Embryonic facial prominence (tissue), 1 donor: ENCODE data around the gene CTNNBL1.

Experiments used
- DNase-seq: peaks from one replicate; pipeline ENCODE4 v3.0.0-alpha.2; 2016; ENCODE audit errors: extremely low spot score

Gene CTNNBL1

DNA sequence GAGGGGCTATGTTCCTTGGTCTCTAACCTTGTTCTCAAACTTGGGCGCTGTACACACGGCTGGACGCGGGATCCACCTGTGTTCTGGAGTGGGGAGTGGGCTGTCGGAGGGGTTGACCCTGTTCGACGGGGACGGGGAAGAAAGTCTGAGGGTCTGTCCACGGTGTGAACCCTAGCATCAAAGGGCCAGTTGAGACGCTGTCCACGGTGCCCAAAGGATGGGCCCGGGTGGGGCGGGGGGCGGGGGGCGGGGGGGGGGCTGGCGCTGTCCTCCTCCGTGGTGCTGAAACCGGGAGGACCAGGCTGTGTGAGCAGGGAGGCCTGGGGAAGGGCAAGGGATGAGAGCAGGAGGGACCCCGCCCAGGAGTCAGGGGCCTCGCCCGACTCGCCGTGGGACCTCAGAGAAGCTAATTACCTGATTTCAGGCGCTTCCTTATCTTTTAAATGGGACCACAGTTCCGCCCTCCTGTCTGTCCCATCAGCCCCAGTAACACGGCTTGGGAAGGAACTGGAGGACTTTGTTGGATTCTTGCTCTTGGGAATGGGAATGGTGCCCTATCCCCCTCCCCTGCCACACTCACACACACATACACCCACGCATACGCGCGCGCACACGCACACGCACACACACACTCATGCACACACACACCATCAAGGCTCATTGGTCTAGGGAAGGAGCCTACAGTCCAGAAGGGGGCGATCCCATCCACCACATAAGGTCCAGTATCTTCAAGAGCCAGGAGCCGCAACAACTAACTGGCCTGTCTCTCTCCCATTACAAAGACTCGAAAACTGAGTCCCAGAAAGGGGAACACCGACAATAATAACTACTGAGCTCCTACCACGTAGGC is 208.0 kb downstream of the CTNNBL1 start:
- DNase-seq = no peak

- no peak for DNase-seq
Measured at GRCh38 chr20:37902504-37903313, 208.9 kb downstream of the CTNNBL1 start, which contains the start of gene VSTM2L. TSS of gene VSTM2L (plus strand) at chr20:37903127. CDS start at chr20:37903351, 224 bp downstream.

GRCh38 chr20:37903317-37904007 is 209.6 kb downstream of the CTNNBL1 start:
- DNase-seq = peak; percentile 31

DNA sequence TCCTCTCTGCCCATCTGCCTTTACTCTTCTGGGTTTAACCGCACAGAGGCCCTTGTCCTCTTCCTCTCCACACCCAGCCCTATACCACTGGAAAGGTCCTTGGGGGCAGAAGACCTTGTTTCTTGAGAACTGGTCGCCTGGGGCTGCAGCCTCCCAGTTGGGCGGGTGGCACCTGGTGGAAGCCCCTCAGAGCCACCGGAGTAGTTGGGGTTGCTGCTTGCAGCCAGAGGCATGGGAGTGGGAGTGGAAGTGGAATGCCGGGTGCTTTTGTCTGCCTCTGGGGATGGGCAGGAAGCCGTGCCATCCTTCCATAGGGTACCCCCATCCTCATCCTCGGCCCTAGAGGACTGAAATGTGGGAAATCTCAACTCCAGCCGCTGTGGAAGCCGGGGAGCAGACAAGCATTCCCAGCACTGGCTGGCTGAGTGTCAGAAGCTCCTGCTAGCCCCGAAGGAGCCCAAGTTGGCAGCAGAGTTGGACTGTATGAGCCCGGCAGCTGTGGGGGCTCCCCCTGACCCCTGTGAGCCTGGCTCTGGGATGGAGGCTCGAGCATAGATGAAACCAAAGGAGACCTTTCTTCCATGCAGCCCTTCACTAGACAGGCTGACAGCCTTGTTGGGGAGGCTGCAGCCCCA is 210.3 kb downstream of the CTNNBL1 start:
- no peak for DNase-seq

DNA sequence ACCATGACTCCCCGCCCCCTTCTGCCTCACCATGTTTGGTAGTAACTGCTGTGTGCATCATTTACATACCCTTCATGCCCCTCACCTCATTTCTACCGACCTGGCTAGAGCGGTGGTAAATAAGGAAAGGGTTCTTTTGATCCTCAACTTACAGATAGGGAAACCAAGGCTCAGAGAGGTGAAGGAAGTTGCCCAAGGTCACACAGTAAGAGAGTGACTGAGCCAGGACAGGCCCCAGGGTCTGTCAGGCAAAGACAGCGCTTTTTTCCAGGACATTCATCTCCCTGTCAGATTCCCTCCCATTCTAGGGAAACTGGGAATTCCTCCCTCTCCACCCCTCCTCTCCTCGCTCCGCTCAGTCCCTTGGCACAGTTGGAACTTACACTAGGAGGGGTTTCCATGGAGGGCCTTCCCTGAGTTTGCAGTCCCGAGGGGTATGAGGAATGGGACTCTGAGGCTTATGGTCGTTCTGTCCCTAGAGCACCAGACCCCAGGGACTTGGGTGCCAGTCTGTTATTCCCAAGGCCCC is 211.1 kb downstream of the CTNNBL1 start:
- no peak for DNase-seq

- no peak for DNase-seq
Measured at GRCh38 chr20:37905671-37906613, 212.1 kb downstream of the CTNNBL1 start.

DNA sequence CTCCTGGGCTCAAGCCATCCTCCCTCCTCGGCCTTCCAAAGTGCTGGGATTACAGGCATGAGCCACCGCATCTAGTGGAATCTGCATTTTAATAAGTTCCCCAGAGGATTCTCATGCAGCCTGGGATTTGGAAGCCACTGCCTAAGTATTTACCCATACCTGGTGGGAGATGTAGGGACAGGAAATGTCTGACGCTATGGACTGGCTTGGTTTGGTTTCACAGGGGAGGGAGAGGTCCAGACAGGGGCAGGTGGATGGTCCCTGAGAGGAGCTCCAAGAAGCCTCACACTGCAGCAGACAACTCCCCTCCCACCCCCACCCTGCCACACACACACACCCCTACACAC is 213.5 kb downstream of the CTNNBL1 start:
- DNase-seq = no peak

GRCh38 chr20:37907677-37908401 is 214.0 kb downstream of the CTNNBL1 start:
- no peak for DNase-seq

DNA sequence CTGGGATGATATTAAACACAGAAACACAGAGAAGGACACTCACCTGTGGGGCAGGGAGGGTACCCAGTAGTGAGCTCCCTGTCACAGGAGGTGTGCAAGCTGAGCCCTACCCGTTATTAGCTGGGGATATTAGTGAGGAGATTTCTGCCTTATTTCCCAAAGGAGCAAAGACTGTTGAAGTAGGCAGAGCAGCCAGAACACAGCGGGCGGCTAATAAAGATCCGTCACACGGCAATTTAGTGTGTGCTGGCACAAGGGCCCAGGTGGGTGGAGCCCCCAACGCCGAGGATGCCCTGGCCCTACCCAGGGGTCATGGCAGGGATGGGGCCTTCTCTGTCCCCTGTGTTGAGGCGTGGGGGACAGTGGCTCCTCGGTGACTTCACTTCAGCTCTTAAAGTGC is 217.4 kb downstream of the CTNNBL1 start:
- DNase-seq = no peak

- DNase-seq = no peak
Measured at GRCh38 chr20:37911838-37912281, 218.0 kb downstream of the CTNNBL1 start.

DNA sequence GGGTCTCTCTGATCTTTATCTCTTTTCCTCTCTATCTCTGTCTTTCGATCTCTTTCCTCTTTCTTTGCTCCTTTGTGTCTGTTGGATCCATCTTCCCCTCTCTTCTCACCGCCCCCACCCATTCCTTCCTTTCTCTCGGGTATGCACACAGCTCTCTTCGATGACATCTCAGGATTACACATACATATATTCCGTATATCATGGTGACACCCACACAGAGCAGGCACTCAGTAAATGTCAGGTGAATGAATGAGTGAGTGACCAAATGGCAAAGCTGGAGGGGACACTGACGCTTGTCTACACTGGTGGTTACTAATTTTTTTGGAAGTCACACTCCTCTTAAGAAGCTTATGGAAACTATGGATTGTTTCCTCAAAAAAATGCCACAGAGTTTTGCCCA is 219.0 kb downstream of the CTNNBL1 start:
- DNase-seq = no peak

DNA sequence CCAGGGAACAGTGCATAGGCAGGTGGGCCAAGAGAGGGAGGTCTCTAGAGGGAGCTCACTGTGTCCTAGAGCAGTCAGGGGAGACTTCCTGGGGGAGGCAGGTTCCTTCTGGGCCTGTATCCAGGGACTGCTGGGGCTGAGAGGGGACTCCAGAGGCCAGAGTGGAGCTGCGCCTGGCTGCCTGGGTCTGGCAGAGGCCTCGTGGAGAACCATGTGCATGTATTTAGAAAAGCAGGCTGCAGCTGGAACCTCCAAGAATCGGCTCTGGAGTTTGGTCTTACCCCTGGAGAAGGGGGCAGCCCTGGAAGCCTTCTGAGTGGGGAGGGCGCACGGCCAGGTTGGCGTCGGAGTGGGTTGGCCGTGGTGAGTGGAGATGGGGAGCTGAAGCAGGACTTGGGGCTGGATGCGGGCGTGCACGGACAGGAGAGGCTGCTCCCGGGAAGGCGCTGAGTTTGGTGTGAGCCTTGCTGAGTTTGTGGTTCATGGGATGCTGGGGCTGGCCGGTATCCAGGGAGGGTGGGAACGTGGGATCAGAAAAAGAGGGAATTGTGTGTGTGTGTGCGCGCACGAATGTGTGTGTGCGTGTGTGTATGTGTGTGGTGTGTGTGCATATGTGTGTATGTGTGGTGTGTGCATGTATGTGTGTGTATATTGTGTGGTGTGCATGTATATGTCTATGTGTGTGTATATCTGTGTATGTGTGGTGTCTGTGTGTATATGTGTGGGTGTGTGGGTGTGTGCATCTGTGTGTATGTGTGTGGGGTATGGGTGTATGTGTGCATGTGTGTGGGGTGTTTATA is 219.9 kb downstream of the CTNNBL1 start:
- no peak for DNase-seq

- DNase-seq = no peak
Measured at GRCh38 chr20:37914367-37914671, 220.5 kb downstream of the CTNNBL1 start.

GRCh38 chr20:37914672-37915433 is 221.0 kb downstream of the CTNNBL1 start:
- DNase-seq = no peak

DNA sequence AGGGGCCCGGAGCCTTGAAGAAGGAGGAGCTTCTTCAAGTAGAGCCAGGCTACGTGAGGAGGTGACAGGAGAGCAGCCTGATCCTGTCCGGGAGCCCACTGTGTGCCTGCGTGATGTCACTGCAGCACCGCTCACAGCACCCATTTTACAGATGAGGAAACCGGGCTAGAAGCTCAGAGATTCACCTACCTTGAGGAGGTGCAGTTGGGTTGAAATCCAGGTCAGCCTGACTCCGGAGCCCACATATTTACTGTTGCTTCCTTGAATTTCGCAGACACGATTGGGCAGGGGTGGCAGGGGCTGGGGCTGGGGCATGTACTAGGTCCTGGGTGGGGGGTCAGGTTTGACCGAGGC is 221.6 kb downstream of the CTNNBL1 start:
- no peak for DNase-seq

- DNase-seq = no peak
Measured at GRCh38 chr20:37915800-37916570, 222.2 kb downstream of the CTNNBL1 start.

DNA sequence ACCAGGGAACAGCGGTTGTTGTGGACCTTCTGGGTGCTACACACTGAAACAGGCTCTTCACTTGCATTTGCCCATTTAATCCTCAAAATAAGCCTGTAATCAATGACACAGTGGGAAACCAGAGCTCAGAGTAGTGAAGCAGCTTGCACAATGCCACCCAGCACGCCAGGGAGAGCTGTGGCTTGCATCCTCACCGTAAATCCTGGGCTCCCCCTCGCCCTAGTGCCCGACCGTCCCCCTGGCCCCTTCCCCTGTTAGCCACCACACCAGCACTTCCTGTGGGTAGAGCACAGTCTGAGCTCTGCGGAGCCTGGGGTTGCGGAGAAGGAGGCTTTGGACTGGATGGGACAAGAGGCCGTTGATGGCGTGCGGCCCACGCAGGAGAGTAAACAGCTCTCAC is 223.6 kb downstream of the CTNNBL1 start:
- DNase-seq = no peak

- no peak for DNase-seq
Measured at GRCh38 chr20:37918035-37918434, 224.2 kb downstream of the CTNNBL1 start.
